GM12864 (cell line): ENCODE measurements around the gene PDE11A.

Experiments used
- DNase-seq: peaks from one replicate; pipeline ENCODE4 v3.0.0-alpha.2; 2011; ENCODE audit warnings: low read depth
- H3K4me3 ChIP-seq: 2 replicates; pipeline ENCODE4 v1.5.1; 2011; ENCODE audit warnings: mild to moderate bottlenecking, low read depth, low read length, control low read depth
- TF ChIP-seq, protein P1 (sequence below): IDR thresholded peaks from 2 replicates; pipeline ENCODE4 v1.5.1; 2011; ENCODE audit warnings: low read depth, mild to moderate bottlenecking, moderate library complexity, low read length, control low read depth, inconsistent platforms; ENCODE audit errors: missing control alignments

Gene PDE11A

GRCh38 chr2:177574356-177574755 is 498.2 kb downstream of the PDE11A start:
- TF ChIP-seq, protein P1, sequence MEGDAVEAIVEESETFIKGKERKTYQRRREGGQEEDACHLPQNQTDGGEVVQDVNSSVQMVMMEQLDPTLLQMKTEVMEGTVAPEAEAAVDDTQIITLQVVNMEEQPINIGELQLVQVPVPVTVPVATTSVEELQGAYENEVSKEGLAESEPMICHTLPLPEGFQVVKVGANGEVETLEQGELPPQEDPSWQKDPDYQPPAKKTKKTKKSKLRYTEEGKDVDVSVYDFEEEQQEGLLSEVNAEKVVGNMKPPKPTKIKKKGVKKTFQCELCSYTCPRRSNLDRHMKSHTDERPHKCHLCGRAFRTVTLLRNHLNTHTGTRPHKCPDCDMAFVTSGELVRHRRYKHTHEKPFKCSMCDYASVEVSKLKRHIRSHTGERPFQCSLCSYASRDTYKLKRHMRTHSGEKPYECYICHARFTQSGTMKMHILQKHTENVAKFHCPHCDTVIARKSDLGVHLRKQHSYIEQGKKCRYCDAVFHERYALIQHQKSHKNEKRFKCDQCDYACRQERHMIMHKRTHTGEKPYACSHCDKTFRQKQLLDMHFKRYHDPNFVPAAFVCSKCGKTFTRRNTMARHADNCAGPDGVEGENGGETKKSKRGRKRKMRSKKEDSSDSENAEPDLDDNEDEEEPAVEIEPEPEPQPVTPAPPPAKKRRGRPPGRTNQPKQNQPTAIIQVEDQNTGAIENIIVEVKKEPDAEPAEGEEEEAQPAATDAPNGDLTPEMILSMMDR = no peak
- no peak for DNase-seq
- H3K4me3 ChIP-seq = no peak overlapping the region
